ENCODE results near the gene CCDC196.

The CCDC196 gene

DNA sequence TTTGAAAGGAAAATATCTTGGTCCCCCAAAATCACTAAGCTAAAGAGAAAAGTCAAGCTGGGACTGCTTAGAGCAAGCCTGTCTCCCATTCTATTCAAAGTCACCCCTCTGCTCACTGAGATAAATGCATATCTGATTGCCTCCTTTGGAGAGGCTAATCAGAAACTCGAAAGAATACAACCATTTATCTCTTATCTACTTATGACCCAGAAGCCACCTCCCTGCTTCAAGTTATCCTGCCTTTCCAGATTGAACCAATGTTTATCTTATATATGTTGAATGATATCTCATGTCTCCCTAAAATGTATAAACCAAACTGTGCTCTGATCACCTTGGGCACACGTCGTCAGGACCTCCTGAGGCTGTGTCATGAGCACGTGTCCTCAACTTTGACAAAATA, 14.6 kb upstream of the CCDC196 start:
- no peaks in the 10 kb centered on the region for H3K9me3 ChIP-seq (ENCODE audit: control insufficient read depth, insufficient read depth, low read depth, low read length)
- TF ChIP-seq ZNF221 (tag by site-specific recombination; IDR thresholded peaks at IDR 0.05; ENCODE audit: borderline replicate concordance) (no peak), KLF7 (tag by site-specific recombination; IDR thresholded peaks at IDR 0.05; ENCODE audit: borderline replicate concordance) (no peak), ZNF530 (tag by site-specific recombination; IDR thresholded peaks at IDR 0.05; ENCODE audit: low read depth) (no peak), ZNF792 (tag by site-specific recombination; IDR thresholded peaks at IDR 0.05) (no peak), ZNF404 (tag by site-specific recombination; IDR thresholded peaks at IDR 0.05) (no peak), RBAK (tag by site-specific recombination; IDR thresholded peaks at IDR 0.05) (no peak), ZNF341 (tag by site-specific recombination; IDR thresholded peaks at IDR 0.05; ENCODE audit: low read depth) (no peak), ZBTB7A (tag by site-specific recombination; IDR thresholded peaks at IDR 0.05; ENCODE audit: low read depth) (no peak), SALL2 (tag by site-specific recombination; IDR thresholded peaks at IDR 0.05; ENCODE audit: borderline replicate concordance) (no peak), ZNF48 (tag by site-specific recombination; IDR thresholded peaks at IDR 0.05) (no peak), ZNF112 (tag by site-specific recombination; IDR thresholded peaks at IDR 0.05) (no peak), ZNF501 (tag by site-specific recombination; IDR thresholded peaks at IDR 0.05) (no peak), KLF16 (tag by site-specific recombination; IDR thresholded peaks at IDR 0.05) (no peak), ZNF16 (tag by site-specific recombination; IDR thresholded peaks at IDR 0.05; ENCODE audit: low read depth) (no peak)
- TF ChIP-seq, protein P1, sequence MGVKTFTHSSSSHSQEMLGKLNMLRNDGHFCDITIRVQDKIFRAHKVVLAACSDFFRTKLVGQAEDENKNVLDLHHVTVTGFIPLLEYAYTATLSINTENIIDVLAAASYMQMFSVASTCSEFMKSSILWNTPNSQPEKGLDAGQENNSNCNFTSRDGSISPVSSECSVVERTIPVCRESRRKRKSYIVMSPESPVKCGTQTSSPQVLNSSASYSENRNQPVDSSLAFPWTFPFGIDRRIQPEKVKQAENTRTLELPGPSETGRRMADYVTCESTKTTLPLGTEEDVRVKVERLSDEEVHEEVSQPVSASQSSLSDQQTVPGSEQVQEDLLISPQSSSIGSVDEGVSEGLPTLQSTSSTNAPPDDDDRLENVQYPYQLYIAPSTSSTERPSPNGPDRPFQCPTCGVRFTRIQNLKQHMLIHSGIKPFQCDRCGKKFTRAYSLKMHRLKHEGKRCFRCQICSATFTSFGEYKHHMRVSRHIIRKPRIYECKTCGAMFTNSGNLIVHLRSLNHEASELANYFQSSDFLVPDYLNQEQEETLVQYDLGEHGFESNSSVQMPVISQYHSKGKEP (tag by site-specific recombination; IDR thresholded peaks at IDR 0.05), result no peak
- H3K4me3 ChIP-seq (ENCODE audit: low read depth, low read length), result no peak overlapping the region
- H3K27ac ChIP-seq (ENCODE audit: extremely low read depth, low read depth, low read length), result no peak overlapping the region
- ChIA-PET POLR2A (no interaction called here), CTCF (no interaction called here)
- H3K4me1 ChIP-seq (ENCODE audit: control insufficient read depth, insufficient read depth, low read length), result no peaks in the 10 kb centered on the region
- no peaks in the 10 kb centered on the region for H3K36me3 ChIP-seq (ENCODE audit: control insufficient read depth in 2 of 2, insufficient read depth in 1 of 2, low read length in 2 of 2)

DNA sequence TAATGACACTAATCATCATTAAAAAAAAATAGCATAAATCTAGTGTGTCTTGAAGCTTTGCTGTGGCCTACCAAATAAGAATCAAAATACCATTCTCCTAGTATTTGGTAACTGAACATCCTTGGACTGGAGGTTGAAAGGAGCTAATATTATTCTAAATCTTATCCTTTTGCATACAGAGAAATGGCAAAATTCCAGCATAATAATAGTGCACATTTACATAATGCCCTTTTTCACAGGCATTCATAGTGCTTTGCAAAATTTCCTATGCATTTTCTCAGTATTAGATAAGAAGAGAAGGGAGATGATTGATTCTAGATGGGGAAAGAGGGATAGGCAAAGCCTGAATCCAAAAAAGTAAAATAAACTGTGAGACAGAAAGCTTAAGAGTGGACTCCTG, 13.9 kb upstream of the CCDC196 start:
- H3K27ac ChIP-seq (ENCODE audit: extremely low read depth, low read depth, low read length), result no peak overlapping the region
- POLR2A ChIA-PET, result no interaction called here
- no peak for TF ChIP-seq ZNF654 (tag by site-specific recombination; IDR thresholded peaks at IDR 0.05; ENCODE audit: low read depth)
- no peak for TF ChIP-seq ZNF175 (tag by site-specific recombination; IDR thresholded peaks at IDR 0.05)
- TF ChIP-seq ZNF121 (tag by site-specific recombination; IDR thresholded peaks at IDR 0.05), result no peak
- no peaks in the 10 kb centered on the region for H3K9me3 ChIP-seq (ENCODE audit: control insufficient read depth, insufficient read depth, low read depth, low read length)
- no peak overlapping the region for H3K4me3 ChIP-seq (ENCODE audit: low read depth, low read length)
- CTCF ChIA-PET, result no interaction called here
- no peaks in the 10 kb centered on the region for H3K36me3 ChIP-seq (ENCODE audit: control insufficient read depth in 2 of 2, insufficient read depth in 1 of 2, low read length in 2 of 2)
- no peaks in the 10 kb centered on the region for H3K4me1 ChIP-seq (ENCODE audit: control insufficient read depth, insufficient read depth, low read length)

DNA sequence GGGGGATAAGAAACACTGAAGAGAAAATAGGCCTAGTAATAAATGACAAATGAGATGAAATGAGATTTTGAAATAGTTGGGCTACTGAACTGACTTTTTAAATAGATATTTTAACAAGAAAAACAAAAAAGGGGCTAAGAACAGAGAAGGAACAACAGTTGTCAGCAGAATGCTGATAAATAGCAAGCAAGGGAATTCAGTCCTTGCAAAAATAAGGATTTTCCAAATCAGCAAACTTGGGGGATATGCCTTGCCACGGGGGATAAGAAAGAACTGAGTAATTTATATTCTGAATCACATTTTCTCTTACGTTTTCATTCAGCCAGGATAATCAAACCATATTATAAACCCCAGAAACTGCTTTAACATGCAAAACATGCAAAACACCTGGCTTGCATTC, 12.9 kb upstream of the CCDC196 start:
- CTCF ChIA-PET, result no interaction called here
- H3K36me3 ChIP-seq (ENCODE audit: control insufficient read depth in 2 of 2, insufficient read depth in 1 of 2, low read length in 2 of 2), result no peaks in the 10 kb centered on the region
- POLR2A ChIA-PET, result no interaction called here
- H3K27ac ChIP-seq (ENCODE audit: extremely low read depth, low read depth, low read length), result no peak overlapping the region
- no peak overlapping the region for H3K4me3 ChIP-seq (ENCODE audit: low read depth, low read length)
- H3K9me3 ChIP-seq (ENCODE audit: control insufficient read depth, insufficient read depth, low read depth, low read length), result no peaks in the 10 kb centered on the region
- H3K4me1 ChIP-seq (ENCODE audit: control insufficient read depth, insufficient read depth, low read length), result no peaks in the 10 kb centered on the region
- TF ChIP-seq REPIN1 (tag by site-specific recombination; IDR thresholded peaks at IDR 0.05; ENCODE audit: low read depth), result no peak
- TF ChIP-seq, protein P2, sequence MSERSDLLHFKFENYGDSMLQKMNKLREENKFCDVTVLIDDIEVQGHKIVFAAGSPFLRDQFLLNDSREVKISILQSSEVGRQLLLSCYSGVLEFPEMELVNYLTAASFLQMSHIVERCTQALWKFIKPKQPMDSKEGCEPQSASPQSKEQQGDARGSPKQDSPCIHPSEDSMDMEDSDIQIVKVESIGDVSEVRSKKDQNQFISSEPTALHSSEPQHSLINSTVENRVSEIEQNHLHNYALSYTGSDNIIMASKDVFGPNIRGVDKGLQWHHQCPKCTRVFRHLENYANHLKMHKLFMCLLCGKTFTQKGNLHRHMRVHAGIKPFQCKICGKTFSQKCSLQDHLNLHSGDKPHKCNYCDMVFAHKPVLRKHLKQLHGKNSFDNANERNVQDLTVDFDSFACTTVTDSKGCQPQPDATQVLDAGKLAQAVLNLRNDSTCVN (tag by site-specific recombination; optimal IDR thresholded peaks at IDR 0.05), result no peak
- no peak for TF ChIP-seq ZNF175 (tag by site-specific recombination; IDR thresholded peaks at IDR 0.05)
- TF ChIP-seq, protein P3, sequence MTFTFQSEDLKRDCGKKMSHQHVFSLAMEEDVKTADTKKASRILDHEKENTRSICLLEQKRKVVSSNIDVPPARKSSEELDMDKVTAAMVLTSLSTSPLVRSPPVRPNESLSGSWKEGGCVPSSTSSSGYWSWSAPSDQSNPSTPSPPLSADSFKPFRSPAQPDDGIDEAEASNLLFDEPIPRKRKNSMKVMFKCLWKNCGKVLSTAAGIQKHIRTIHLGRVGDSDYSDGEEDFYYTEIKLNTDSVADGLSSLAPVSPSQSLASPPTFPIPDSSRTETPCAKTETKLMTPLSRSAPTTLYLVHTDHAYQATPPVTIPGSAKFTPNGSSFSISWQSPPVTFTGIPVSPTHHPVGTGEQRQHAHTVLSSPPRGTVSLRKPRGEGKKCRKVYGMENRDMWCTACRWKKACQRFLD (tag by site-specific recombination; IDR thresholded peaks at IDR 0.05), result no peak
- TF ChIP-seq ZNF560 (tag by site-specific recombination; IDR thresholded peaks at IDR 0.05; ENCODE audit: borderline replicate concordance), result no peak
- TF ChIP-seq ZSCAN23 (tag by site-specific recombination; IDR thresholded peaks at IDR 0.05), result no peak
- TF ChIP-seq, protein P4, sequence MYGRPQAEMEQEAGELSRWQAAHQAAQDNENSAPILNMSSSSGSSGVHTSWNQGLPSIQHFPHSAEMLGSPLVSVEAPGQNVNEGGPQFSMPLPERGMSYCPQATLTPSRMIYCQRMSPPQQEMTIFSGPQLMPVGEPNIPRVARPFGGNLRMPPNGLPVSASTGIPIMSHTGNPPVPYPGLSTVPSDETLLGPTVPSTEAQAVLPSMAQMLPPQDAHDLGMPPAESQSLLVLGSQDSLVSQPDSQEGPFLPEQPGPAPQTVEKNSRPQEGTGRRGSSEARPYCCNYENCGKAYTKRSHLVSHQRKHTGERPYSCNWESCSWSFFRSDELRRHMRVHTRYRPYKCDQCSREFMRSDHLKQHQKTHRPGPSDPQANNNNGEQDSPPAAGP (tag by site-specific recombination; IDR thresholded peaks at IDR 0.05), result no peak
- TF ChIP-seq ZBTB1 (tag by site-specific recombination; IDR thresholded peaks at IDR 0.05), result no peak
- TF ChIP-seq HOXD13 (CRISPR knock-in tag; IDR thresholded peaks at IDR 0.05; ENCODE audit: borderline replicate concordance), result no peak
- TF ChIP-seq ZNF202 (tag by site-specific recombination; IDR thresholded peaks at IDR 0.05; ENCODE audit: borderline replicate concordance), result no peak
- TF ChIP-seq ZNF626 (tag by site-specific recombination; IDR thresholded peaks at IDR 0.05), result no peak
- TF ChIP-seq, protein P5, sequence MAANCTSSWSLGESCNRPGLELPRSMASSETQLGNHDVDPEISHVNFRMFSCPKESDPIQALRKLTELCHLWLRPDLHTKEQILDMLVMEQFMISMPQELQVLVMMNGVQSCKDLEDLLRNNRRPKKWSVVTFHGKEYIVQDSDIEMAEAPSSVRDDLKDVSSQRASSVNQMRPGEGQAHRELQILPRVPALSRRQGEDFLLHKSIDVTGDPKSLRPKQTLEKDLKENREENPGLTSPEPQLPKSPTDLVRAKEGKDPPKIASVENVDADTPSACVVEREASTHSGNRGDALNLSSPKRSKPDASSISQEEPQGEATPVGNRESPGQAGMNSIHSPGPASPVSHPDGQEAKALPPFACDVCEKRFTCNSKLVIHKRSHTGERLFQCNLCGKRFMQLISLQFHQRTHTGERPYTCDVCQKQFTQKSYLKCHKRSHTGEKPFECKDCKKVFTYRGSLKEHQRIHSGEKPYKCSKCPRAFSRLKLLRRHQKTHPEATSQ (tag by site-specific recombination; IDR thresholded peaks at IDR 0.05), result no peak
